K562 (cell line): Measurements from ENCODE around the gene PYGB. TPM values are rescaled to one million over a fixed set of nuclear protein-coding genes. Genes with fewer than 3 reads are reported as not detected.

Source experiments
- ATAC-seq: fragments of 200-7000 bp; cut with Tn5 transposase; 3 replicates; pipeline ENCODE4 v1.9.1; 2020; ENCODE audit warnings: moderate library complexity
- BruUV-seq: library from RNA; stranded (reverse); fragments of 400-500 nt; replicated peaks from 2 replicates; lab custom pipeline; 2021; lab: Mats Ljungman, UMichigan
- CTCF ChIA-PET: fragments of 300-600 bp; formaldehyde crosslinking; extraction: SDS; loops from one replicate; lab custom pipeline; 2021; ENCODE audit warnings: low intra/inter-chr PET ratio; lab: Yijun Ruan, JAX
- POLR2A ChIA-PET: fragments of 300-600, 350-650 bp; sonication (Branson Sonifier 250); formaldehyde crosslinking; extraction: SDS; loops from one replicate; lab custom pipeline; 2021; ENCODE audit warnings: antibody characterized with exemption, inconsistent platforms; lab: Yijun Ruan, JAX
- DNase-seq, 4 experiments: peaks; one replicate each; pipeline versions ENCODE4 v3.0.0 to v3.0.0-alpha.2; 2011 to 2018; ENCODE audit warnings: low spot score in 3 of 4, mixed read lengths in 3 of 4; ENCODE audit errors: extremely low read depth in 1 of 4
- FAIRE-seq: peaks from 2 replicates; lab custom pipeline; 2011; peaks lifted over from hg19 to GRCh38; lab: Jason Lieb, UNC
- H2AFZ ChIP-seq: 2 replicates; pipeline ENCODE4 v1.6.0; 2011; ENCODE audit warnings: low read depth, low read length, control low read depth, inconsistent platforms
- H3K27ac ChIP-seq: fragments of 200-600 bp; 3 replicates; pipeline ENCODE4 v1.8.0; 2011; ENCODE audit warnings: low read depth, mild to moderate bottlenecking, control low read depth, inconsistent platforms, low read length, moderate library complexity, mixed read lengths; ENCODE audit errors: extremely low read depth
- H3K27me3 ChIP-seq, 2 experiments: fragments of 300-600 bp in 1 of 2; 2 replicates in 1 of 2; 3 replicates in 1 of 2; pipeline versions ENCODE4 v1.6.0 to v1.8.0; 2011; ENCODE audit warnings: inconsistent platforms in 2 of 2, low read length in 2 of 2, mild to moderate bottlenecking in 1 of 2, mixed read lengths in 1 of 2, moderate library complexity in 1 of 2; ENCODE audit not compliant: control insufficient read depth in 2 of 2, insufficient read depth in 2 of 2
- H3K36me3 ChIP-seq: fragments of 300-600 bp; 3 replicates; pipeline ENCODE4 v1.8.0; 2011; ENCODE audit warnings: mild to moderate bottlenecking, low read length, inconsistent platforms; ENCODE audit not compliant: control insufficient read depth, insufficient read depth
- H3K4me1 ChIP-seq, 2 experiments: fragments of 200-600 bp in 1 of 2; replicated peaks in 1 of 2; 2 replicates in 1 of 2; 3 replicates in 1 of 2; pipeline versions ENCODE4 v1.5.1 to v1.8.0; 2011; ENCODE audit warnings: inconsistent platforms in 2 of 2, low read length in 2 of 2, mild to moderate bottlenecking in 1 of 2, mixed read lengths in 1 of 2, moderate library complexity in 1 of 2; ENCODE audit not compliant: control insufficient read depth in 2 of 2, insufficient read depth in 2 of 2
- H3K4me2 ChIP-seq: 2 replicates; pipeline ENCODE4 v1.6.1; 2011; ENCODE audit warnings: low read length, control low read depth, inconsistent platforms, mixed read lengths; ENCODE audit not compliant: insufficient read depth
- H3K4me3 ChIP-seq: fragments of 200-600 bp; sonication (generic), shearing (Covaris generic); 2 replicates; pipeline ENCODE4 v1.5.1; 2016; ENCODE audit warnings: control low read depth, inconsistent platforms
- H3K79me2 ChIP-seq: fragments of 200-600 bp; 3 replicates; pipeline ENCODE4 v1.8.0; 2011; ENCODE audit warnings: low read length, inconsistent platforms; ENCODE audit not compliant: control insufficient read depth, insufficient read depth
- H3K9ac ChIP-seq, 2 experiments: 2 replicates each; pipeline versions ENCODE4 v1.6.0 to v1.6.1; 2011; ENCODE audit warnings: low read depth in 2 of 2, low read length in 2 of 2, control low read depth in 1 of 2, inconsistent platforms in 1 of 2, mild to moderate bottlenecking in 1 of 2, mixed read lengths in 1 of 2; ENCODE audit not compliant: insufficient read depth in 1 of 2
- H3K9me1 ChIP-seq: one replicate; pipeline ENCODE4 v1.6.0; 2011; ENCODE audit warnings: inconsistent platforms, mild to moderate bottlenecking, low read length, moderate library complexity; ENCODE audit not compliant: control insufficient read depth, insufficient read depth
- H3K9me3 ChIP-seq: replicated peaks from 2 replicates; pipeline ENCODE4 v1.5.1; 2011; ENCODE audit warnings: low read depth, low read length, inconsistent platforms; ENCODE audit not compliant: control insufficient read depth, insufficient read depth
- H4K20me1 ChIP-seq: replicated peaks from 2 replicates; pipeline ENCODE4 v1.6.1; 2011; ENCODE audit warnings: low read length, inconsistent platforms, mixed read lengths; ENCODE audit not compliant: control insufficient read depth, insufficient read depth
- C11orf30 ChIP-seq: fragments of 450-650 bp; IDR thresholded peaks from 2 replicates; pipeline ENCODE4 v1.6.1; 2016; ENCODE audit warnings: low read depth, mild to moderate bottlenecking
- CLOCK ChIP-seq: fragments of 250-450 bp; sonication (Bioruptor Pico); IDR thresholded peaks from 2 replicates; pipeline ENCODE4 v1.4.0; 2020; ENCODE audit warnings: mild to moderate bottlenecking, moderate library complexity, borderline replicate concordance
- JUNB ChIP-seq: fragments of 450-650 bp; formaldehyde crosslinking; conservative IDR thresholded peaks from 2 replicates; pipeline ENCODE4 v1.4.0; 2020; ENCODE audit warnings: mild to moderate bottlenecking
- MCM3 ChIP-seq: fragments of 450-650 bp; IDR thresholded peaks from 2 replicates; pipeline ENCODE4 v1.6.1; 2016
- RFX1 ChIP-seq: fragments of 450-650 bp; IDR thresholded peaks from 2 replicates; pipeline ENCODE4 v1.6.1; 2016; ENCODE audit warnings: mild to moderate bottlenecking, moderate library complexity
- TOE1 ChIP-seq, 2 experiments: fragments of 450-650 bp in 1 of 2; sonication (generic) in 1 of 2; formaldehyde crosslinking in 1 of 2; IDR thresholded peaks; 2 replicates each; pipeline versions ENCODE4 v1.7.1 to v1.8.0; 2016 to 2022; ENCODE audit warnings: borderline replicate concordance in 2 of 2, mild to moderate bottlenecking in 2 of 2, antibody characterized with exemption in 1 of 2, inconsistent platforms in 1 of 2, low read depth in 1 of 2, missing genetic modification reagents in 1 of 2, moderate library complexity in 1 of 2
- U2AF1 ChIP-seq: fragments of 200-400 bp; formaldehyde crosslinking; optimal IDR thresholded peaks from 2 replicates; pipeline ENCODE3; 2017; ENCODE audit warnings: mild to moderate bottlenecking, low read depth, low read length, moderate library complexity
- ZKSCAN3 ChIP-seq: fragments of 250-450 bp; sonication (Bioruptor Pico); IDR thresholded peaks from 2 replicates; pipeline ENCODE4 v1.4.0; 2020
- ZNF3 ChIP-seq: fragments of 250-450 bp; sonication (Bioruptor Pico); IDR thresholded peaks from 2 replicates; pipeline ENCODE4 v1.5.0; 2021; ENCODE audit warnings: mild to moderate bottlenecking, moderate library complexity
- ZSCAN32 ChIP-seq: fragments of 450-650 bp; formaldehyde crosslinking; IDR thresholded peaks from 2 replicates; pipeline ENCODE4 v1.4.0; 2020; ENCODE audit warnings: mild to moderate bottlenecking, moderate library complexity
- WGBS: fragments of 100-300 bp; shearing (Covaris generic); methylation state at CpG from one replicate; pipeline ENCODE4 v1.1.6; 2016; ENCODE audit warnings: low coverage, mixed read lengths; ENCODE audit not compliant: insufficient coverage; ENCODE audit errors: missing lambda C conversion rate; 5-methylcytosine and 5-hydroxymethylcytosine counted together
- in situ Hi-C: fragments of 300-500 bp; cut with MboI; formaldehyde crosslinking; loops from 4 replicates; pipeline ENCODE4 v1.15.0; 2018; ENCODE audit warnings: inconsistent platforms, mixed read lengths
- intact Hi-C: fragments of 100-400 bp; cut with micrococcal nuclease; formaldehyde crosslinking; loops from 2 replicates; pipeline ENCODE4 v1.14.2; 2022
- polyA plus RNA-seq, 8 experiments: library from polyadenylated mRNA; depleted of rRNA in 4 of 8; stranded (reverse) in 5 of 8; unstranded in 3 of 8; fragments of >200 nt; fragmentation: Nextera tagmentation in 2 of 8; fragmentation: Illumina TruSeq in 1 of 8; extraction: Ambion mirVana in 2 of 8; extraction: Trizol in 1 of 8; gene quantifications; 2 replicates each; pipeline versions ENCODE4 v1.2.1 to v1.2.3, GENCODE V29; 2011 to 2014; ENCODE audit warnings: inconsistent platforms in 1 of 8, missing spikeins in 1 of 8
- total RNA-seq, 7 experiments: library from RNA; depleted of rRNA in 6 of 7; stranded (reverse); fragments of >200 nt in 6 of 7; fragmentation: Illumina TruSeq in 2 of 7; extraction: Trizol in 2 of 7; gene quantifications; 2 replicates each; pipeline versions ENCODE4 v1.2.1 to v1.2.3, GENCODE V29; 2011 to 2021; ENCODE audit warnings: low replicate concordance in 1 of 7
- TF ChIP-seq, protein P1 (sequence below): fragments of 150-350 bp; IDR thresholded peaks from 2 replicates; pipeline ENCODE4 v1.6.1; 2014; ENCODE audit warnings: low read depth, mild to moderate bottlenecking, low read length, borderline replicate concordance

PYGB gene
- total and polyA plus RNA-seq, 9 of the 15 experiments (the other 6 are each of a cell fraction or from before 2014, with no cell fraction given), result 0.34 to 18.0 (median 9.8) TPM

- TF ChIP-seq, protein P1, sequence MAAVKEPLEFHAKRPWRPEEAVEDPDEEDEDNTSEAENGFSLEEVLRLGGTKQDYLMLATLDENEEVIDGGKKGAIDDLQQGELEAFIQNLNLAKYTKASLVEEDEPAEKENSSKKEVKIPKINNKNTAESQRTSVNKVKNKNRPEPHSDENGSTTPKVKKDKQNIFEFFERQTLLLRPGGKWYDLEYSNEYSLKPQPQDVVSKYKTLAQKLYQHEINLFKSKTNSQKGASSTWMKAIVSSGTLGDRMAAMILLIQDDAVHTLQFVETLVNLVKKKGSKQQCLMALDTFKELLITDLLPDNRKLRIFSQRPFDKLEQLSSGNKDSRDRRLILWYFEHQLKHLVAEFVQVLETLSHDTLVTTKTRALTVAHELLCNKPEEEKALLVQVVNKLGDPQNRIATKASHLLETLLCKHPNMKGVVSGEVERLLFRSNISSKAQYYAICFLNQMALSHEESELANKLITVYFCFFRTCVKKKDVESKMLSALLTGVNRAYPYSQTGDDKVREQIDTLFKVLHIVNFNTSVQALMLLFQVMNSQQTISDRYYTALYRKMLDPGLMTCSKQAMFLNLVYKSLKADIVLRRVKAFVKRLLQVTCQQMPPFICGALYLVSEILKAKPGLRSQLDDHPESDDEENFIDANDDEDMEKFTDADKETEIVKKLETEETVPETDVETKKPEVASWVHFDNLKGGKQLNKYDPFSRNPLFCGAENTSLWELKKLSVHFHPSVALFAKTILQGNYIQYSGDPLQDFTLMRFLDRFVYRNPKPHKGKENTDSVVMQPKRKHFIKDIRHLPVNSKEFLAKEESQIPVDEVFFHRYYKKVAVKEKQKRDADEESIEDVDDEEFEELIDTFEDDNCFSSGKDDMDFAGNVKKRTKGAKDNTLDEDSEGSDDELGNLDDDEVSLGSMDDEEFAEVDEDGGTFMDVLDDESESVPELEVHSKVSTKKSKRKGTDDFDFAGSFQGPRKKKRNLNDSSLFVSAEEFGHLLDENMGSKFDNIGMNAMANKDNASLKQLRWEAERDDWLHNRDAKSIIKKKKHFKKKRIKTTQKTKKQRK, result no peak
- no peak for TF ChIP-seq U2AF1
- TF ChIP-seq ZKSCAN3 (CRISPR knock-in tag), result no peak
Measured at GRCh38 chr20:25345721-25346120, 97.8 kb downstream of the PYGB start (continued).

GRCh38 chr20:25346349-25346748, 98.5 kb downstream of the PYGB start:
- ChIA-PET POLR2A (interaction anchor here (0.7 kb wide), 1 partner anchor 10 kb away, joined by 3 read pairs; no protein-coding TSS in a partner anchor), CTCF (no interaction called here)
- 83% methylated on average over 5 of the region's 6 CpGs for WGBS
- TF ChIP-seq C11orf30 (no peak), ZNF3 (CRISPR knock-in tag) (no peak), MCM3 (no peak), ZSCAN32 (CRISPR knock-in tag) (no peak), RFX1 (no peak), CLOCK (CRISPR knock-in tag) (no peak), TOE1 (IDR thresholded peaks at IDR 0.05; ENCODE audit: borderline replicate concordance) (no peak), TOE1 (CRISPR knock-in tag; IDR thresholded peaks at IDR 0.05; ENCODE audit: borderline replicate concordance, low read depth) (no peak), JUNB (CRISPR knock-in tag) (no peak)
- FAIRE-seq (no peak), DNase-seq (no peak), ATAC-seq (no peak)
- H3K27ac ChIP-seq, result no peak overlapping the region
- H3K27me3 ChIP-seq, result no peaks in the 10 kb centered on the region
- no peaks in the 10 kb centered on the region for H3K9me1 ChIP-seq
- in situ Hi-C loops, result no loop called here
- H3K4me3 ChIP-seq, result no peak overlapping the region
- intact Hi-C loops, result no loop called here
- 0 out of 2 replicates have a peak, but pooled peaks cover 2% of the 10 kb centered on the region for H3K9me3 ChIP-seq
- no TSS peak for BruUV-seq
- H3K79me2 ChIP-seq, result no peaks in the 10 kb centered on the region; the same call in 2 of the 3 replicates
- no peak overlapping the region for H3K4me2 ChIP-seq
- H2AFZ ChIP-seq, result no peak overlapping the region
- H3K4me1 ChIP-seq, result peaks cover 0 to 4% of the 10 kb centered on the region in 2 experiments; a peak in 3 of 5 replicates
- H4K20me1 ChIP-seq, result no peaks in the 10 kb centered on the region
- no peak overlapping the region for H3K9ac ChIP-seq
- no peaks in the 10 kb centered on the region for H3K36me3 ChIP-seq
